ENCODE measurements around the gene SPTBN4. TPM values are rescaled to one million over a fixed set of nuclear protein-coding genes. Genes with fewer than 3 reads are reported as not detected.
"Not testable (repeated sequence)": the region's sequence is repeated elsewhere in the genome, so short reads cannot be mapped to it uniquely, and the experiment has no call there.

Gene SPTBN4
- total and polyA plus RNA-seq, 2 donors, result 1.7 to 3.8 TPM

GRCh38 chr19:40583283-40583682, 116.5 kb downstream of the SPTBN4 start:
- no peak overlapping the region for H3K27ac ChIP-seq (ENCODE audit: low read depth)
- 86% methylated on average over 14 of the region's 14 CpGs for WGBS
- H3K36me3 ChIP-seq (ENCODE audit: insufficient read depth), result peaks cover 5% of the 10 kb centered on the region
- H3K4me1 ChIP-seq (ENCODE audit: insufficient read depth), result no peaks in the 10 kb centered on the region
- H3K4me3 ChIP-seq (ENCODE audit: low read depth, low read length), result no peak overlapping the region
- DNase-seq (ENCODE audit: extremely low spot score), result no peak

GRCh38 chr19:40584007-40584406, 117.2 kb downstream of the SPTBN4 start:
- no peak overlapping the region for H3K27ac ChIP-seq (ENCODE audit: low read depth)
- no peak for DNase-seq (ENCODE audit: extremely low spot score)
- WGBS, result 88% methylated on average over 5 of the region's 5 CpGs
- H3K4me1 ChIP-seq (ENCODE audit: insufficient read depth), result no peaks in the 10 kb centered on the region
- peaks cover 5% of the 10 kb centered on the region for H3K36me3 ChIP-seq (ENCODE audit: insufficient read depth)
- no peak overlapping the region for H3K4me3 ChIP-seq (ENCODE audit: low read depth, low read length)

- Histone ChIP-seq H3K36me3 (ENCODE audit: insufficient read depth) (peaks cover 3% of the 10 kb centered on the region), H3K27ac (ENCODE audit: low read depth) (no peak overlapping the region), H3K4me3 (ENCODE audit: low read depth, low read length) (no peak overlapping the region), H3K4me1 (ENCODE audit: insufficient read depth) (no peaks in the 10 kb centered on the region)
- DNase-seq (ENCODE audit: extremely low spot score), result no peak
- WGBS, result 90% methylated on average over 11 of the region's 11 CpGs
Observed at GRCh38 chr19:40585241-40585981, 118.6 kb downstream of the SPTBN4 start.

- Histone ChIP-seq H3K36me3 (ENCODE audit: insufficient read depth) (peaks cover 2% of the 10 kb centered on the region), H3K27ac (ENCODE audit: low read depth) (no peak overlapping the region), H3K4me3 (ENCODE audit: low read depth, low read length) (no peak overlapping the region), H3K4me1 (ENCODE audit: insufficient read depth) (no peaks in the 10 kb centered on the region)
- no peak for DNase-seq (ENCODE audit: extremely low spot score)
- WGBS, result 92% methylated on average over 2 of the region's 2 CpGs
Observed at GRCh38 chr19:40585982-40586422, 119.2 kb downstream of the SPTBN4 start.

GRCh38 chr19:40586611-40587010, 119.8 kb downstream of the SPTBN4 start:
- H3K4me3 ChIP-seq (ENCODE audit: low read depth, low read length), result no peak overlapping the region
- no peaks in the 10 kb centered on the region for H3K4me1 ChIP-seq (ENCODE audit: insufficient read depth)
- WGBS, result 96% methylated on average over 14 of the region's 14 CpGs
- DNase-seq (ENCODE audit: extremely low spot score), result no peak
- H3K27ac ChIP-seq (ENCODE audit: low read depth), result no peak overlapping the region
- H3K36me3 ChIP-seq (ENCODE audit: insufficient read depth), result peaks cover 2% of the 10 kb centered on the region

GRCh38 chr19:40588110-40588854, 121.5 kb downstream of the SPTBN4 start:
- no peaks in the 10 kb centered on the region for H3K4me1 ChIP-seq (ENCODE audit: insufficient read depth)
- H3K36me3 ChIP-seq (ENCODE audit: insufficient read depth), result no peaks in the 10 kb centered on the region
- WGBS, result 88% methylated on average over 19 of the region's 19 CpGs
- no peak overlapping the region for H3K27ac ChIP-seq (ENCODE audit: low read depth)
- no peak for DNase-seq (ENCODE audit: extremely low spot score)
- H3K4me3 ChIP-seq (ENCODE audit: low read depth, low read length), result no peak overlapping the region

GRCh38 chr19:40588926-40589569, 122.2 kb downstream of the SPTBN4 start:
- Histone ChIP-seq H3K27ac (ENCODE audit: low read depth) (no peak overlapping the region), H3K4me3 (ENCODE audit: low read depth, low read length) (no peak overlapping the region), H3K36me3 (ENCODE audit: insufficient read depth) (no peaks in the 10 kb centered on the region), H3K4me1 (ENCODE audit: insufficient read depth) (no peaks in the 10 kb centered on the region)
- 84% methylated on average over 9 of the region's 9 CpGs for WGBS
- no peak for DNase-seq (ENCODE audit: extremely low spot score)

GRCh38 chr19:40589591-40590429, 123.0 kb downstream of the SPTBN4 start:
- no peak overlapping the region for H3K27ac ChIP-seq (ENCODE audit: low read depth)
- no peak for DNase-seq (ENCODE audit: extremely low spot score)
- H3K4me3 ChIP-seq (ENCODE audit: low read depth, low read length), result no peak overlapping the region
- H3K4me1 ChIP-seq (ENCODE audit: insufficient read depth), result no peaks in the 10 kb centered on the region
- 91% methylated on average over 26 of the region's 26 CpGs for WGBS
- no peaks in the 10 kb centered on the region for H3K36me3 ChIP-seq (ENCODE audit: insufficient read depth)

GRCh38 chr19:40590464-40591265, 123.9 kb downstream of the SPTBN4 start:
- H3K27ac ChIP-seq (ENCODE audit: low read depth), result no peak overlapping the region
- H3K36me3 ChIP-seq (ENCODE audit: insufficient read depth), result no peaks in the 10 kb centered on the region
- no peaks in the 10 kb centered on the region for H3K4me1 ChIP-seq (ENCODE audit: insufficient read depth)
- DNase-seq (ENCODE audit: extremely low spot score), result no peak
- H3K4me3 ChIP-seq (ENCODE audit: low read depth, low read length), result no peak overlapping the region
- 76% methylated on average over 22 of the region's 22 CpGs for WGBS

GRCh38 chr19:40591724-40592123, 124.9 kb downstream of the SPTBN4 start:
- H3K4me3 ChIP-seq (ENCODE audit: low read depth, low read length); DNase-seq (ENCODE audit: extremely low spot score); H3K4me1 ChIP-seq (ENCODE audit: insufficient read depth); H3K36me3 ChIP-seq (ENCODE audit: insufficient read depth); H3K27ac ChIP-seq (ENCODE audit: low read depth): not testable (repeated sequence)
- WGBS, result 97% methylated on average over 4 of the region's 4 CpGs

GRCh38 chr19:40592170-40592569, 125.4 kb downstream of the SPTBN4 start:
- Histone ChIP-seq H3K4me3 (ENCODE audit: low read depth, low read length) (no peak overlapping the region), H3K36me3 (ENCODE audit: insufficient read depth) (no peaks in the 10 kb centered on the region), H3K4me1 (ENCODE audit: insufficient read depth) (no peaks in the 10 kb centered on the region), H3K27ac (ENCODE audit: low read depth) (no peak overlapping the region)
- no peak for DNase-seq (ENCODE audit: extremely low spot score)
- 91% methylated on average over 4 of the region's 4 CpGs for WGBS

GRCh38 chr19:40594255-40594654, 127.5 kb downstream of the SPTBN4 start:
- WGBS, result 18% methylated on average over 8 of the region's 8 CpGs
- H3K27ac ChIP-seq (ENCODE audit: low read depth), result no peak overlapping the region
- DNase-seq (ENCODE audit: extremely low spot score), result no peak
- no peak overlapping the region for H3K4me3 ChIP-seq (ENCODE audit: low read depth, low read length)
- H3K36me3 ChIP-seq (ENCODE audit: insufficient read depth), result no peaks in the 10 kb centered on the region
- H3K4me1 ChIP-seq (ENCODE audit: insufficient read depth), result no peaks in the 10 kb centered on the region

Measured in urinary bladder (tissue), 4 donors.